Measurements from ENCODE around the gene WDR36.

WDR36 gene

GRCh38 chr5:111092062-111092853, at the start of gene WDR36:
TSS of gene WDR36 (plus strand) at chr5:111092348. CDS start at chr5:111092457, 109 bp downstream.
- DNase-seq (ENCODE audit: low spot score), result peak; percentile 84

- DNase-seq (ENCODE audit: low spot score), result no peak
Measured at GRCh38 chr5:111043712-111044506, 48.2 kb upstream of the WDR36 start.

- no peak for DNase-seq (ENCODE audit: low spot score)
Measured at GRCh38 chr5:111058064-111058463, 34.1 kb upstream of the WDR36 start.

GRCh38 chr5:111060169-111060568, 32.0 kb upstream of the WDR36 start:
- no peak for DNase-seq (ENCODE audit: low spot score)

GRCh38 chr5:111061618-111062017, 30.5 kb upstream of the WDR36 start:
- DNase-seq (ENCODE audit: low spot score), result no peak

GRCh38 chr5:111063709-111064322, 28.3 kb upstream of the WDR36 start:
- DNase-seq (ENCODE audit: low spot score), result no peak

GRCh38 chr5:111066261-111066938, 25.7 kb upstream of the WDR36 start:
- DNase-seq (ENCODE audit: low spot score), result no peak

- DNase-seq (ENCODE audit: low spot score), result no peak
Measured at GRCh38 chr5:111068213-111068612, 23.9 kb upstream of the WDR36 start.

GRCh38 chr5:111069839-111070238, 22.3 kb upstream of the WDR36 start:
- no peak for DNase-seq (ENCODE audit: low spot score)

- no peak for DNase-seq (ENCODE audit: low spot score)
Measured at GRCh38 chr5:111070272-111071134, 21.6 kb upstream of the WDR36 start.

GRCh38 chr5:111071413-111071812, 20.7 kb upstream of the WDR36 start, which contains the start of gene TSLP:
TSS of gene TSLP (plus strand) at chr5:111071713. CDS start at chr5:111071891, 178 bp downstream.
- no peak for DNase-seq (ENCODE audit: low spot score)

- DNase-seq (ENCODE audit: low spot score), result peak; percentile 34
Measured at GRCh38 chr5:111072949-111073682, 19.0 kb upstream of the WDR36 start.

- no peak for DNase-seq (ENCODE audit: low spot score)
Measured at GRCh38 chr5:111074244-111074643, 17.9 kb upstream of the WDR36 start.

GRCh38 chr5:111075520-111075919, 16.6 kb upstream of the WDR36 start:
- DNase-seq (ENCODE audit: low spot score), result no peak

GRCh38 chr5:111076091-111076490, 16.1 kb upstream of the WDR36 start:
- DNase-seq (ENCODE audit: low spot score), result no peak

- no peak for DNase-seq (ENCODE audit: low spot score)
Measured at GRCh38 chr5:111077678-111078077, 14.5 kb upstream of the WDR36 start.

GRCh38 chr5:111079846-111080245, 12.3 kb upstream of the WDR36 start:
- DNase-seq (ENCODE audit: low spot score), result no peak

- DNase-seq (ENCODE audit: low spot score), result no peak
Measured at GRCh38 chr5:111083323-111083722, 8.8 kb upstream of the WDR36 start.

GRCh38 chr5:111095982-111096381, 3.8 kb downstream of the WDR36 start:
- DNase-seq (ENCODE audit: low spot score), result no peak

- DNase-seq (ENCODE audit: low spot score), result no peak
Measured at GRCh38 chr5:111099058-111099778, 7.1 kb downstream of the WDR36 start.
